Rectal smooth muscle tissue (tissue), 1 donor: ENCODE measurements around the gene POLR2F.
"Not testable (repeated sequence)": the region's sequence is repeated elsewhere in the genome, so short reads cannot be mapped to it uniquely, and the experiment has no call there.

Experiments
- H3K27ac ChIP-seq: one replicate; pipeline ENCODE4 v1.7.0; 2013; ENCODE audit warnings: low read depth, low read length, inconsistent platforms
- H3K27me3 ChIP-seq: one replicate; pipeline ENCODE4 v1.7.0; 2013; ENCODE audit warnings: low read length; ENCODE audit not compliant: control insufficient read depth, insufficient read depth
- H3K36me3 ChIP-seq: one replicate; pipeline ENCODE4 v1.7.0; 2013; ENCODE audit warnings: low read length; ENCODE audit not compliant: control insufficient read depth, insufficient read depth
- H3K4me1 ChIP-seq: one replicate; pipeline ENCODE4 v1.7.0; 2013; ENCODE audit warnings: low read length; ENCODE audit not compliant: control insufficient read depth, insufficient read depth
- H3K4me3 ChIP-seq: one replicate; pipeline ENCODE4 v1.7.0; 2013; ENCODE audit warnings: low read length
- H3K9ac ChIP-seq: one replicate; pipeline ENCODE4 v1.7.0; 2013; ENCODE audit warnings: low read length

The POLR2F gene

GRCh38 chr22:37967637-37968451 lies 14.3 kb downstream of the POLR2F start:
- Histone ChIP-seq H3K9ac (no peak overlapping the region), H3K36me3 (peaks cover 13% of the 10 kb centered on the region), H3K27ac (no peak overlapping the region), H3K4me3 (no peak overlapping the region), H3K27me3 (no peaks in the 10 kb centered on the region), H3K4me1 (no peaks in the 10 kb centered on the region)

- H3K4me3 ChIP-seq: no peak overlapping the region
- H3K4me1 ChIP-seq: no peaks in the 10 kb centered on the region
- peaks cover 13% of the 10 kb centered on the region for H3K36me3 ChIP-seq
- H3K27ac ChIP-seq: no peak overlapping the region
- H3K27me3 ChIP-seq: no peaks in the 10 kb centered on the region
- no peak overlapping the region for H3K9ac ChIP-seq
Measured at GRCh38 chr22:37968452-37969251, 15.2 kb downstream of the POLR2F start.

- no peak overlapping the region for H3K27ac ChIP-seq
- H3K9ac ChIP-seq: no peak overlapping the region
- no peaks in the 10 kb centered on the region for H3K4me1 ChIP-seq
- H3K27me3 ChIP-seq: no peaks in the 10 kb centered on the region
- H3K36me3 ChIP-seq: peaks cover 10% of the 10 kb centered on the region
- no peak overlapping the region for H3K4me3 ChIP-seq
Measured at GRCh38 chr22:37970864-37971263, 17.4 kb downstream of the POLR2F start.

- H3K27ac ChIP-seq: no peak overlapping the region
- H3K27me3 ChIP-seq: no peaks in the 10 kb centered on the region
- H3K9ac ChIP-seq: no peak overlapping the region
- no peaks in the 10 kb centered on the region for H3K4me1 ChIP-seq
- no peak overlapping the region for H3K4me3 ChIP-seq
- H3K36me3 ChIP-seq: peaks cover 8% of the 10 kb centered on the region
Measured at GRCh38 chr22:37971475-37972434, 18.3 kb downstream of the POLR2F start.

GRCh38 chr22:37972527-37972926 lies 19.0 kb downstream of the POLR2F start:
- no peaks in the 10 kb centered on the region for H3K27me3 ChIP-seq
- peaks cover 2% of the 10 kb centered on the region for H3K36me3 ChIP-seq
- H3K4me3 ChIP-seq: no peak overlapping the region
- no peak overlapping the region for H3K27ac ChIP-seq
- no peaks in the 10 kb centered on the region for H3K4me1 ChIP-seq
- H3K9ac ChIP-seq: no peak overlapping the region

- H3K4me1 ChIP-seq: no peaks in the 10 kb centered on the region
- H3K9ac ChIP-seq: no peak overlapping the region
- no peak overlapping the region for H3K27ac ChIP-seq
Measured at GRCh38 chr22:37973271-37974170, 20.0 kb downstream of the POLR2F start.

GRCh38 chr22:37975153-37975552 lies 21.7 kb downstream of the POLR2F start:
- H3K4me1 ChIP-seq: no peaks in the 10 kb centered on the region
- H3K27me3 ChIP-seq: no peaks in the 10 kb centered on the region
- H3K36me3 ChIP-seq: no peaks in the 10 kb centered on the region
- H3K4me3 ChIP-seq: no peak overlapping the region
- no peak overlapping the region for H3K27ac ChIP-seq
- no peak overlapping the region for H3K9ac ChIP-seq

More at GRCh38 chr22:37973271-37974170, 20.0 kb downstream of the POLR2F start:
- no peaks in the 10 kb centered on the region for H3K36me3 ChIP-seq
- H3K27me3 ChIP-seq: no peaks in the 10 kb centered on the region
- H3K4me3 ChIP-seq: no peak overlapping the region

- H3K4me1 ChIP-seq, H3K4me3 ChIP-seq, H3K9ac ChIP-seq, H3K27ac ChIP-seq, H3K36me3 ChIP-seq, H3K27me3 ChIP-seq: not testable (repeated sequence)
Measured at GRCh38 chr22:37976022-37976421, 22.5 kb downstream of the POLR2F start.

GRCh38 chr22:37976547-37976946 lies 23.0 kb downstream of the POLR2F start:
- Histone ChIP-seq H3K9ac (no peak overlapping the region), H3K27me3 (no peaks in the 10 kb centered on the region), H3K36me3 (no peaks in the 10 kb centered on the region), H3K4me3 (no peak overlapping the region), H3K27ac (no peak overlapping the region), H3K4me1 (no peaks in the 10 kb centered on the region)

GRCh38 chr22:37979782-37980181 lies 26.3 kb downstream of the POLR2F start:
- no peaks in the 10 kb centered on the region for H3K4me1 ChIP-seq
- H3K27me3 ChIP-seq: no peaks in the 10 kb centered on the region
- H3K4me3 ChIP-seq: no peak overlapping the region
- no peak overlapping the region for H3K9ac ChIP-seq
- H3K36me3 ChIP-seq: peaks cover 3% of the 10 kb centered on the region
- H3K27ac ChIP-seq: no peak overlapping the region

GRCh38 chr22:37981282-37982011 lies 27.9 kb downstream of the POLR2F start:
- H3K9ac ChIP-seq: no peak overlapping the region
- no peaks in the 10 kb centered on the region for H3K27me3 ChIP-seq
- peaks cover 3% of the 10 kb centered on the region for H3K36me3 ChIP-seq
- H3K4me1 ChIP-seq: no peaks in the 10 kb centered on the region
- H3K4me3 ChIP-seq: peak overlapping the region; percentile 36
- H3K27ac ChIP-seq: peak overlapping the region; percentile 14
